Right kidney (tissue), 9 donors: ENCODE measurements around the gene ANXA3.
"Not testable (repeated sequence)": the region's sequence is repeated elsewhere in the genome, so short reads cannot be mapped to it uniquely, and the experiment has no call there.

Experiments
- DNase-seq: peaks from one replicate; pipeline ENCODE4 v3.0.0-alpha.2; 2016
- long read RNA-seq, 8 donors: transcript quantifications; one replicate each; lab custom pipeline, GENCODE V29; 2026

ANXA3 gene, protein sequence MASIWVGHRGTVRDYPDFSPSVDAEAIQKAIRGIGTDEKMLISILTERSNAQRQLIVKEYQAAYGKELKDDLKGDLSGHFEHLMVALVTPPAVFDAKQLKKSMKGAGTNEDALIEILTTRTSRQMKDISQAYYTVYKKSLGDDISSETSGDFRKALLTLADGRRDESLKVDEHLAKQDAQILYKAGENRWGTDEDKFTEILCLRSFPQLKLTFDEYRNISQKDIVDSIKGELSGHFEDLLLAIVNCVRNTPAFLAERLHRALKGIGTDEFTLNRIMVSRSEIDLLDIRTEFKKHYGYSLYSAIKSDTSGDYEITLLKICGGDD
- long read RNA-seq, donor 1, transcript ANXA3-201 (13 exons, 1,657 nt): major isoform, 23 of 31 reads
- long read RNA-seq, donor 1, partial matches to known transcripts: 5 of 31 reads
- long read RNA-seq, donor 1, other reads (novel, unspliced or antisense): 0 of 31 reads
- long read RNA-seq, donor 2, transcript ANXA3-201 (13 exons, 1,657 nt): major isoform, 12 of 12 reads
- long read RNA-seq, donor 2, partial matches to known transcripts: 0 of 12 reads
- long read RNA-seq, donor 2, other reads (novel, unspliced or antisense): 0 of 12 reads
- long read RNA-seq, donor 3, transcript ANXA3-201 (13 exons, 1,657 nt): major isoform, 5 of 5 reads
- long read RNA-seq, donor 3, partial matches to known transcripts: 0 of 5 reads
- long read RNA-seq, donor 3, other reads (novel, unspliced or antisense): 0 of 5 reads
- long read RNA-seq, donor 4, transcript ANXA3-201 (13 exons, 1,657 nt): major isoform, 7 of 9 reads
- long read RNA-seq, donor 4, partial matches to known transcripts: 0 of 9 reads
- long read RNA-seq, donor 4, other reads (novel, unspliced or antisense): 0 of 9 reads
- long read RNA-seq, donor 5, transcript ANXA3-201 (13 exons, 1,657 nt): major isoform, 12 of 14 reads
- long read RNA-seq, donor 5, partial matches to known transcripts: 0 of 14 reads
- long read RNA-seq, donor 5, other reads (novel, unspliced or antisense): 0 of 14 reads
- long read RNA-seq, donor 6, transcript ANXA3-201 (13 exons, 1,657 nt): major isoform, 5 of 7 reads
- long read RNA-seq, donor 6, partial matches to known transcripts: 0 of 7 reads
- long read RNA-seq, donor 6, other reads (novel, unspliced or antisense): 0 of 7 reads
- long read RNA-seq, donor 7, transcript ANXA3-201 (13 exons, 1,657 nt): major isoform, 22 of 29 reads
- long read RNA-seq, donor 7, partial matches to known transcripts: 5 of 29 reads
- long read RNA-seq, donor 7, other reads (novel, unspliced or antisense): 0 of 29 reads
- long read RNA-seq, donor 8, transcript ANXA3-201 (13 exons, 1,657 nt): major isoform, 19 of 29 reads
- long read RNA-seq, donor 8, partial matches to known transcripts: 5 of 29 reads
- long read RNA-seq, donor 8, other reads (novel, unspliced or antisense): 0 of 29 reads

DNA sequence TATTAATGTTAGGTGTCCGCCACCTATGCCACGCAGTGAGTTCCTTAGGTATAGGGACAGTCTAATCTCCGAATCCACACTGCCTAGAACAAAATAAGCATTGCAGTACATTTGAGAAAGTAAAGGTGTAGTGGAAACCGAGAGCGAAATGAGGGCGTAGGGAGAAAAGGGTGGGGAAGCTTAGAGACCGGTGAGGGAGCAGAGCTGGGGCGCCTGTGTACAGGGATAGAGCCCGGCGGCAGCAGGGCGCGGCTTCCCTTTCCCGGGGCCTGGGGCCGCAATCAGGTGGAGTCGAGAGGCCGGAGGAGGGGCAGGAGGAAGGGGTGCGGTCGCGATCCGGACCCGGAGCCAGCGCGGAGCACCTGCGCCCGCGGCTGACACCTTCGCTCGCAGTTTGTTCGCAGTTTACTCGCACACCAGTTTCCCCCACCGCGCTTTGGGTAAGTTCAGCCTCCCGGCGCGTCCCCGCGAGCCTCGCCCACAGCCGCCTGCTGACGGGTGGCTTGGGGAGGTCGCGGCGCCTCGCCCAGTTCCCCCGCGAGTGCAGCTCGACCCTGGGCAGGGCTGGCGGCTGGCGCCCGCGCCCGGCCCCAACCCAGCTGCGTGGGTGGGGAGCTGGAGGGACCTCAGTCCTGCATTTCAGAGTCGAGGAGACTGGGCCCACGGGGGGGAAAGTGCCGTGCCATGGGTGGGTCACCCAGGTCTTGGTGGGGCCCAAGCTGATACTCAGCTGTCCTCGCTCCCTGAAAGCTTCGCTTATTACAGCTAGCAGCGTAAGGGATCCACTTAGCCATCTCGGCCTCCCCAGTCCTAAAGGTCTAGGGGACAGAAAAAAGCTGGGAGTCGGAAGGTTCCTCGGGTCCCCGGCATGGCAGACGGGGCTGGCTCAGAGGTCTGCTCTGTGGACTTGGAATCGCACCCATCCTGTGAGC, at the start of gene ANXA3:
Gene ANXA3 (plus strand): TSS at position 351 of the 932 bp plus-strand sequence. CDS start 2,704 bp downstream, outside the sequence.
- peak; percentile 81 for DNase-seq

- not testable (repeated sequence) for DNase-seq
Observed at GRCh38 chr4:78506260-78506659, 45.3 kb upstream of the ANXA3 start.

DNA sequence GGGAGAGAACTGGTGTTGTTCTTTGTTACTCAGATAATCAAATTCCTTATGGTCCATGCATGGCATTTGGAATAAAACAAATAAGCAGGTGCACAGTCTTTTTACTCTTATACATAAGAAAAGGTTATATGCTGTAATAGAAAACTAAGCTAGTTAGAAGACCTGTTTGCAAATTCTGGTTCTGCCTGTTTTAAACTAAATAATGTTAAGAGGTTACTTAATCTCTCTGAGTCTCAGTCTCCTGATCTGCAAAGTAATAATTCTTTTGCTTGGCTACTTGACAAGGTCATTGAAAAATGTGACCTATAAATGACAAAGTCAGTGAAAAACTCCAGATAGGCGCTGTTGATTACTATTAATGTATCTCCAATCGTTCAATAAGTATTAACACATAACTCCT, 42.5 kb upstream of the ANXA3 start:
- no peak for DNase-seq

DNA sequence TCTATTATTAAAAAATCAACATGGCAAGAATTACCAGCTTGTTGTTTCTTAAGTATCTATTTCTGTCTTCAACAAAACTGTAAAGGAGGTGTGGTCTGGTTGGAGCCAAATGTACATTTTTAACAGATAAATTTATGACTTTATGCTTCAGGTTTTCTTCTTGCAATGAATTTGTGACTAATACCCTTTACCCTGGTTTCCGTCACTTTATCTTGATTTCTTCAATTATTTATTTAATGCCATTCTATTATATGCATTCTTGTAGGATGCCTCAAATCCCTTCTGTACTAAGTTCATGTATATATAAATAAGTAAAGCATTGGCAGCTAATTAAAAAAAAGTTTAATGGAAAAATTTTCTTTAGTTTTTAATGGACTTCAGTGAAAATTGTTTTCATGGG, 41.5 kb upstream of the ANXA3 start:
- no peak for DNase-seq

DNA sequence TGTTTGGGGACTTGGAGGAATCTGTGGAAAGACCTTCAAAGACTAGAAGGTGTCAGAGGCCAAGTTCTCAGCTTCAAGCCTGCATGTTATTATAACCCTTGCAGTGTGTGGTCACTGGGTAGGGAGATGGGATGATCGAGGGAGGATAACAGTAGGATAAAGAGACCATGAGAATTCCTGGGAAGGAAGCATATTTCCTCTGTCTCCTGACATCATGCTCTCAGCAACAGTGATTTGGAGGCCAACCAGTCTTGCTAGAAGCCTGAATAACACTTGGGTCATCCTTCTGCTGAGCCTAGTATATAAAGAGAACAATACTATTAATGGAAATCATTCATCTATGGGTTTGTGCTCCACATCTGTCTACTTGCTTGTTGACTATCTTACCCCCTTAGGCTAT, 40.9 kb upstream of the ANXA3 start:
- DNase-seq: no peak

- DNase-seq: no peak
Observed at GRCh38 chr4:78512357-78512920, 39.1 kb upstream of the ANXA3 start.

DNA sequence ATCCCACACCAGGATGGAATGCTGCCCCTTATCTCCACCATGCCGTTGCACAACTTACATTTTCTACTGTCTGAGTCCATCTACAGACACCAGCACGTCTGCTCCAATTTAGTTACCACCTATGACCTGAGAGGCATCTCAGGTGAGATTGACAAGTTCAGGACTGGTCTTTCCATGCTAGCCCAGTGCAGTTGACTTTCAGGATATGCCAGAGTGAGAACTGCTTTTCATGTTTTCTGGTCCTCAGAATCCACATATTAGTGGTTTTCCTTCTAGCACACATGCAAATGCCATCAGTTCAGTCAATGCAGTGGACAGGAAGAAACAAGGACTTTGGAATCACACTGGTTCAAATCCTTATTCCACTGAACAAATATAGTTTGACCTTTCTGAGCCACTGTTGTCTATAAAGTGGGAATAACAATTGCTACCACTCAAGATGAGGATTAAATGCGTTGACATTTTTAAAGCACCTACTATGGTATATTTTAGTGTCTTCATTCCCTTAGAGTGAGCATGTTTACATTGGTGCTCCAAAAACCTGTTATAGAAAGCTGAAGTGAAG, 38.1 kb upstream of the ANXA3 start:
- DNase-seq: no peak

GRCh38 chr4:78517050-78517652, 34.4 kb upstream of the ANXA3 start:
- DNase-seq: peak; percentile 14

DNA sequence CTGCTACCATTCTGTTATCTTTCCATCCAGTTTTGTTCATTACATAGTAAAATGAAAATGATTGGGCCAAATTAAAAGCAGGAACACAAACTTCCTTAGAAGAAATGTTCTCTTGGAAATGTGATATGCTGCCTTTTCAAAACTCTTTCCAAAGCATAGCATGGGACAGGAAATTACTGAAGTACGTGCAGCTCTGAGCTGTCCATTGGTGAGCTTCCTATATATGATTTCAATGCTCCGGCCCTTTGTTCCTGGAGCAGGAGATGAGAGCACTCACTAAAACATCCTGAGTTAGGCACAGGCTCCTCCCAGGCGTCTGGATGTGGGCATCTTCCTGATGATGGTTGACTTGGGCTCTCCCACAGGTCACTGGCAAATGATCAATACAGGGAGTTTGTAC, 33.0 kb upstream of the ANXA3 start:
- DNase-seq: no peak

- no peak for DNase-seq
Observed at GRCh38 chr4:78519962-78520361, 31.6 kb upstream of the ANXA3 start.

DNA sequence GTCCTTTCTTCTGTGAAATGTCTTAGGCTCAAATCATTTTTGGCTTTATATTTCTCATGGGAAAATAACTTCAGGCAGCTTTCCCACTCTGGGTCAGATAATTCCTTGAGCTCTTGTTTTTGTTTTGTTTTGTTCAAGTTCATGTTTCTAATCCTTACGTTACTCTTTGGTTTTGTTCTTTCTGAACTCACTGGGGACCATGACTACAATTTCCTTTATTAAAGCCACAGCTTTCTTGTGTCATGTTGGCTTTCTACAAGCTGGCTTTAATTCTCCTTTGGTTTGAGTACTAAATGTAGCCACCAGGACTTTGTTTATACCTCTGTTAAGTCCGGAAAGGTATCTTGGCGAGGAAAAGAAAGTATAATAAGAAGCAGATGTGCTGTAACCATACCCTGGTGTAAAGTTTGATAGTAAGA, 30.8 kb upstream of the ANXA3 start:
- no peak for DNase-seq

GRCh38 chr4:78524009-78524408, 27.6 kb upstream of the ANXA3 start:
- DNase-seq: no peak

GRCh38 chr4:78525559-78525958, 26.0 kb upstream of the ANXA3 start:
- DNase-seq: no peak

DNA sequence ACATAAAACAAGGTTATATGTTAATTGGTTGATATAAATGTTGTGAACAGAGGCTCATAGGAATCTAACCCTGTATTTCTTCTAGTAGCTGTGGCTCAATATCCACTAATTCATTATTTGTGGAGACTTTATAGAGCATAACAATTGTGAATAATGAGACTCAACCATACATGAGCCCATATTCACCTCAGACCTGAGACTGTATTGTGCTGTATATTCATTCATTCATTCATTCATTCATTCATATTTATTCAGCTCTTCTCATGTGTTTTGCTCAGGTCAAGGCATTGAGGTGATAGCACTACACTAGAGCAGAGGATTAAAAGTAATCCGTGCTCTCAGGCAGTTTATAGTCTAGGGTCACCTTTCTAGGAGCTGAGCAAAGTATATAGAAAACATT, 24.5 kb upstream of the ANXA3 start:
- DNase-seq: no peak

GRCh38 chr4:78527555-78527954, 24.0 kb upstream of the ANXA3 start:
- DNase-seq: no peak

DNA sequence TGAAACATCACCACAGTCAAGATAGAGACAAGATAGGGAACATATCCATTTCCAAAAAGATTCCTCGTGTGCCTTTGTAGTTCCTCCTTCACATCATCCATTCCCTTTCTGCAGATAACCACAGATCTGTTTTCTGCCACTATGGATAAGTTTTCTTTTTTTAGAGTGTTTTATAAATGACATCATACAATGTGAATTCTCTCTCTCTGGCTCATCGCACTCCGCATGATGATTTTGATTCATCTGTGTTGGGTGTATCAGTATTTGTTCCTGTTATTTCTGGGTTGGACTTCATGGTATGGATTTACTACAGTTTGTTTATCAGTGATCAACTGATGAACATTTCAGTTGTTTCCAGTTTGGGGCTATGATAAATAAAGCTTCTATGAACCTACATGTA, 23.2 kb upstream of the ANXA3 start:
- no peak for DNase-seq

DNA sequence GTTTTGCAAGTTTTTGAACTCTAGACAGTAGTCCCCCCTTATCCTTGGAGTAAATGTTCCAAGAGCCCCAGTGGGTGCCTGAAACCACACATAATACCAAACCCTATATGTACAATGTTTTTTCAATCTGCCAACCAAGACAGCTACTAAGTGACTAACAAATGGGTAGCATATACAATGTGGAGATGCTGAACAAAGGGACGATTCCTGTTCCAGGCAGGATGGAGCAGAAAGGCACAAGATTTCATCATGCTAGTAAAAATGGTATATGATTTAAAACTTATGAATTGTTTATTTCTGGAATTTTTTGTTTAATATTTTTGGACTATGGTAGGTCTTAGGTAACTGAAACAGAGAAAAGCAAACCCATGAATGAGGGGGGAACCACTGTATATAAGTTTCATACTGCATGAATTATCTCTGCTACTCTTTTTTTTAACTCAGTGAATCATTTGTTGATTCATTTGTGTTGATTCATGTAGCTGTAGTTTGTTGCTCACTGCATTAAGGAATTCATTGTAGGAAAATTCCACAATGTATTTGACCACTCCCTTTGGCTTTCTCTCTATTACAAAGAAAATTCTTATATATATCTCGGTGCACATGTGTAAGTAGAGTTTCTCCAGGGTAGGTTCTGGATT, 21.9 kb upstream of the ANXA3 start:
- no peak for DNase-seq

DNA sequence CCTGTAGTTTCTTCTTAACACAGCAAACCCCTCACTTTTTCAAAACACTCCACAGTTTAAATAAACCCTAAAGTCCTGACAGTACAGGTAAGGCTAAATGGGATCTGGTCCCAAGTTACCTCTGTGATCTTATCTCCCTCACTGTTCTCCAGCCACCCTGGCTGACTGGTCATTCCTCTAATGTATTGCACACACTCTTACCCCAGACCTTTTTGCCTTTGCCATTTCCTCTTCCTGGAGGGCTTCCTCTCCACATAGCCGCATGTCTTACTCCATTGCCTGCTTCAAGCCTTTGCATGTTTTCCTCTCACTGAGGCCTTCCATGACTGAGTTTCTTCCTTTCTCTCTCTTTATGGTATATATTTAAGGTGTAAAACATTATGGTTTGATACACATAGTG, 19.5 kb upstream of the ANXA3 start:
- no peak for DNase-seq

GRCh38 chr4:78533854-78534253, 17.7 kb upstream of the ANXA3 start:
- DNase-seq: no peak
